HepG2 (cell line): ENCODE results near the gene EGR1. TPM values are rescaled to one million over a fixed set of nuclear protein-coding genes. Genes with fewer than 3 reads are reported as not detected.

Experiments used
- AHR ChIP-seq: IDR thresholded peaks from 2 replicates; pipeline ENCODE4 v1.6.1; 2018; ENCODE audit warnings: missing genetic modification reagents, missing compliant biosample characterization
- ATF7-NPFF ChIP-seq: sonication (generic); formaldehyde crosslinking; IDR thresholded peaks from 2 replicates; pipeline ENCODE4 v1.8.1; 2023; ENCODE audit warnings: mild to moderate bottlenecking, low read depth, missing genetic modification reagents, moderate library complexity
- CAMTA2 ChIP-seq: sonication (generic); formaldehyde crosslinking; IDR thresholded peaks from 2 replicates; pipeline ENCODE4 v1.4.0; 2020; ENCODE audit warnings: mild to moderate bottlenecking, missing genetic modification reagents, borderline replicate concordance
- CBFB ChIP-seq: sonication (generic); formaldehyde crosslinking; IDR thresholded peaks from 2 replicates; pipeline ENCODE4 v1.4.0; 2020; ENCODE audit warnings: missing genetic modification reagents
- CENPT ChIP-seq: sonication (generic); formaldehyde crosslinking; IDR thresholded peaks from 2 replicates; pipeline ENCODE4 v1.8.0; 2022; ENCODE audit warnings: low read depth, mild to moderate bottlenecking, moderate library complexity, missing genetic modification reagents
- CREM ChIP-seq, 2 experiments: sonication (generic) in 1 of 2; formaldehyde crosslinking in 1 of 2; IDR thresholded peaks; 2 replicates each; pipeline versions ENCODE4 v1.4.0 to v1.6.1; 2016 to 2020; ENCODE audit warnings: antibody characterized with exemption in 1 of 2, mild to moderate bottlenecking in 1 of 2, missing genetic modification reagents in 1 of 2
- DNMT1 ChIP-seq: sonication (generic); formaldehyde crosslinking; IDR thresholded peaks from 2 replicates; pipeline ENCODE4 v1.5.1; 2020; ENCODE audit warnings: mild to moderate bottlenecking, missing genetic modification reagents
- KDM4B ChIP-seq: sonication (generic); formaldehyde crosslinking; IDR thresholded peaks from 2 replicates; pipeline ENCODE4 v1.4.0; 2020; ENCODE audit warnings: missing genetic modification reagents
- MIXL1 ChIP-seq: IDR thresholded peaks from 2 replicates; pipeline ENCODE4 v1.6.1; 2016
- NFE2L1 ChIP-seq: sonication (generic); formaldehyde crosslinking; IDR thresholded peaks from 2 replicates; pipeline ENCODE4 v1.4.0; 2020; ENCODE audit warnings: missing genetic modification reagents, mild to moderate bottlenecking, borderline replicate concordance
- PHF20 ChIP-seq: sonication (generic); formaldehyde crosslinking; IDR thresholded peaks from 2 replicates; pipeline ENCODE4 v1.5.0; 2020; ENCODE audit warnings: mild to moderate bottlenecking, missing genetic modification reagents
- POLR2G ChIP-seq: fragments of 200-400 bp; formaldehyde crosslinking; IDR thresholded peaks from 2 replicates; pipeline ENCODE4 v1.6.1; 2018; ENCODE audit warnings: mild to moderate bottlenecking, low read depth, low read length, moderate library complexity
- PPARG ChIP-seq: conservative IDR thresholded peaks from 2 replicates; pipeline ENCODE4 v1.6.1; 2016; ENCODE audit warnings: missing biosample characterization, missing genetic modification reagents
- RARA ChIP-seq: IDR thresholded peaks from 2 replicates; pipeline ENCODE4 v1.6.1; 2016; ENCODE audit warnings: missing genetic modification reagents, missing compliant biosample characterization
- RBFOX2 ChIP-seq: fragments of 200-400 bp; formaldehyde crosslinking; IDR thresholded peaks from 2 replicates; pipeline ENCODE4 v1.6.1; 2017; ENCODE audit warnings: low read depth, mild to moderate bottlenecking, low read length
- SOX13 ChIP-seq, 3 experiments: fragments of 450-650 bp in 1 of 3; sonication (generic) in 1 of 3; formaldehyde crosslinking in 1 of 3; IDR thresholded peaks in 2 of 3; conservative IDR thresholded peaks in 1 of 3; 2 replicates each; pipeline versions ENCODE4 v1.5.0 to v1.6.1; 2016 to 2020; ENCODE audit warnings: antibody characterized with exemption in 1 of 3, mild to moderate bottlenecking in 1 of 3, missing compliant biosample characterization in 1 of 3, missing genetic modification reagents in 1 of 3, moderate library complexity in 1 of 3
- ZFX ChIP-seq: sonication (generic); formaldehyde crosslinking; IDR thresholded peaks from 2 replicates; pipeline ENCODE4 v1.4.0; 2020; ENCODE audit warnings: mild to moderate bottlenecking, low read depth, missing genetic modification reagents, moderate library complexity
- ZNF441 ChIP-seq: sonication (generic); formaldehyde crosslinking; IDR thresholded peaks from 2 replicates; pipeline ENCODE4 v1.7.0; 2021; ENCODE audit warnings: missing genetic modification reagents, borderline replicate concordance
- ZNF709 ChIP-seq: sonication (generic); formaldehyde crosslinking; IDR thresholded peaks from 2 replicates; pipeline ENCODE4 v1.5.0; 2020; ENCODE audit warnings: mild to moderate bottlenecking, missing genetic modification reagents
- ZNF768 ChIP-seq: sonication (generic); formaldehyde crosslinking; IDR thresholded peaks from 2 replicates; pipeline ENCODE4 v1.4.0; 2020; ENCODE audit warnings: missing genetic modification reagents
- polyA plus RNA-seq, 8 experiments: library from polyadenylated mRNA; depleted of rRNA in 3 of 8; stranded (reverse) in 7 of 8; unstranded in 1 of 8; fragments of >200 nt; fragmentation: Illumina TruSeq in 4 of 8; extraction: Trizol in 4 of 8; gene quantifications; 2 replicates each; pipeline versions ENCODE4 v1.2.1 to v1.2.3, GENCODE V29; 2011 to 2016; ENCODE audit warnings: low read depth in 4 of 8, missing spikeins in 1 of 8, mixed read lengths in 1 of 8; ENCODE audit not compliant: insufficient read depth in 1 of 8
- total RNA-seq, 5 experiments: library from RNA; depleted of rRNA; stranded (reverse); fragments of >200 nt; fragmentation: Illumina TruSeq; extraction: Trizol; gene quantifications; 2 replicates each; pipeline ENCODE4 v1.2.3, GENCODE V29; 2016; ENCODE audit warnings: low read depth in 1 of 5
- TF ChIP-seq, protein P1 (sequence below): IDR thresholded peaks from 2 replicates; pipeline ENCODE4 v1.6.1; 2016
- TF ChIP-seq, protein P2 (sequence below): sonication (generic); formaldehyde crosslinking; conservative IDR thresholded peaks from 2 replicates; pipeline ENCODE4 v1.4.0; 2020; ENCODE audit warnings: missing genetic modification reagents
- TF ChIP-seq, protein P3 (sequence below): IDR thresholded peaks from 2 replicates; pipeline ENCODE4 v1.6.1; 2016; ENCODE audit warnings: missing biosample characterization, missing genetic modification reagents, low read depth
- TF ChIP-seq, protein P4 (sequence below): sonication (generic); formaldehyde crosslinking; IDR thresholded peaks from 2 replicates; pipeline ENCODE4 v1.5.0; 2020; ENCODE audit warnings: missing genetic modification reagents

The EGR1 gene
- total and polyA plus RNA-seq, 2 of the 13 experiments (the other 11 are each of a cell fraction or from before 2014, with no cell fraction given): 4.1 to 4.5 TPM

DNA sequence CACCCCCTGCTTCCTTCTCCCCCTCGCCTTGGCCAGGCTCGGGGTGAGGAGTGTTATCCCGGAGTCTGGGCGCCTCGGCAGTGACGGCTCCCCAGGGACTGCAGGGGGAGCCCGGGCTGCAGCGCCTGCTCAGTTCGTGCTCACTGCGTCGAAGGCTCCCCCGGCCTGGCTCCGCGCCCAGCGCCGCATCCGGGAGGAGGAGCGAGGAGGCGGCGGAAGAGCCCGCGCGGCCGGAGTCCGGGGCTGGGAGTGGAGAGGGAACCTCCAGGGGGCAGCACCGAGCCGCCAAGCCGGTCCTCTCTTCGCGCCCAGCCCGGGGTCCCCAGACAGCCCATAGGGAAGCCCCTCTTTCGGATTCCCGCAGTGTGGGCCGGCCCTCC is 1.3 kb upstream of the EGR1 start (continued):
- TF ChIP-seq MIXL1 (CRISPR knock-in tag): 0 out of 2 replicates have a peak, but pooled peaks have one; percentile 24
- peak; percentile 61 for TF ChIP-seq POLR2G
- TF ChIP-seq CENPT (CRISPR knock-in tag): no peak
- TF ChIP-seq, protein P1, sequence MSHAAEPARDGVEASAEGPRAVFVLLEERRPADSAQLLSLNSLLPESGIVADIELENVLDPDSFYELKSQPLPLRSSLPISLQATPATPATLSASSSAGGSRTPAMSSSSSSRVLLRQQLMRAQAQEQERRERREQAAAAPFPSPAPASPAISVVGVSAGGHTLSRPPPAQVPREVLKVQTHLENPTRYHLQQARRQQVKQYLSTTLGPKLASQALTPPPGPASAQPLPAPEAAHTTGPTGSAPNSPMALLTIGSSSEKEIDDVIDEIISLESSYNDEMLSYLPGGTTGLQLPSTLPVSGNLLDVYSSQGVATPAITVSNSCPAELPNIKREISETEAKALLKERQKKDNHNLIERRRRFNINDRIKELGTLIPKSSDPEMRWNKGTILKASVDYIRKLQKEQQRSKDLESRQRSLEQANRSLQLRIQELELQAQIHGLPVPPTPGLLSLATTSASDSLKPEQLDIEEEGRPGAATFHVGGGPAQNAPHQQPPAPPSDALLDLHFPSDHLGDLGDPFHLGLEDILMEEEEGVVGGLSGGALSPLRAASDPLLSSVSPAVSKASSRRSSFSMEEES (CRISPR knock-in tag): peak; percentile 60
- peak; percentile 40 for TF ChIP-seq ATF7-NPFF (CRISPR knock-in tag)
- TF ChIP-seq, protein P2, sequence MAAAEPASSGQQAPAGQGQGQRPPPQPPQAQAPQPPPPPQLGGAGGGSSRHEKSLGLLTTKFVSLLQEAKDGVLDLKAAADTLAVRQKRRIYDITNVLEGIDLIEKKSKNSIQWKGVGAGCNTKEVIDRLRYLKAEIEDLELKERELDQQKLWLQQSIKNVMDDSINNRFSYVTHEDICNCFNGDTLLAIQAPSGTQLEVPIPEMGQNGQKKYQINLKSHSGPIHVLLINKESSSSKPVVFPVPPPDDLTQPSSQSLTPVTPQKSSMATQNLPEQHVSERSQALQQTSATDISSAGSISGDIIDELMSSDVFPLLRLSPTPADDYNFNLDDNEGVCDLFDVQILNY (CRISPR knock-in tag): peak; percentile 61; the same call in 1 of the 2 replicates
- TF ChIP-seq KDM4B: 0 out of 2 replicates have a peak, but pooled peaks have one; percentile 18
- no peak; the same call in 1 of the 2 replicates for TF ChIP-seq CBFB
- TF ChIP-seq, protein P3, sequence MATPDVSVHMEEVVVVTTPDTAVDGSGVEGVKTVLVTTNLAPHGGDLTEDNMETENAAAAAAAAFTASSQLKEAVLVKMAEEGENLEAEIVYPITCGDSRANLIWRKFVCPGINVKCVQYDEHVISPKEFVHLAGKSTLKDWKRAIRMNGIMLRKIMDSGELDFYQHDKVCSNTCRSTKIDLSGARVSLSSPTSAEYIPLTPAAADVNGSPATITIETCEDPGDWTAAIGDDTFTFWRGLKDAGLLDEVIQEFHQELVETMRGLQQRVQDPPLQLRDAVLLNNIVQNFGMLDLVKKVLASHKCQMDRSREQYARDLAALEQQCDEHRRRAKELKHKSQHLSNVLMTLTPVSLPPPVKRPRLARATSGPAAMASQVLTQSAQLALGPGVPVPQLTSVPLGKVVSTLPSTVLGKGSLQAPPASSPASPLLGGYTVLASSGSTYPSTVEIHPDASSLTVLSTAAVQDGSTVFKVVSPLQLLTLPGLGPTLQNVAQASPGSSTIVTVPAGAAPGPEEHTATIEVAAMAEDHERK (CRISPR knock-in tag): no peak
- TF ChIP-seq ZNF768 (CRISPR knock-in tag): peak; percentile 55; the same call in 1 of the 2 replicates
- TF ChIP-seq NFE2L1: no peak
- TF ChIP-seq ZNF441 (CRISPR knock-in tag): no peak; the same call in 1 of the 2 replicates
- peak; percentile 43; the same call in 1 of the 2 replicates for TF ChIP-seq ZFX (CRISPR knock-in tag)
- TF ChIP-seq, protein P4, sequence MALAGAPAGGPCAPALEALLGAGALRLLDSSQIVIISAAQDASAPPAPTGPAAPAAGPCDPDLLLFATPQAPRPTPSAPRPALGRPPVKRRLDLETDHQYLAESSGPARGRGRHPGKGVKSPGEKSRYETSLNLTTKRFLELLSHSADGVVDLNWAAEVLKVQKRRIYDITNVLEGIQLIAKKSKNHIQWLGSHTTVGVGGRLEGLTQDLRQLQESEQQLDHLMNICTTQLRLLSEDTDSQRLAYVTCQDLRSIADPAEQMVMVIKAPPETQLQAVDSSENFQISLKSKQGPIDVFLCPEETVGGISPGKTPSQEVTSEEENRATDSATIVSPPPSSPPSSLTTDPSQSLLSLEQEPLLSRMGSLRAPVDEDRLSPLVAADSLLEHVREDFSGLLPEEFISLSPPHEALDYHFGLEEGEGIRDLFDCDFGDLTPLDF (CRISPR knock-in tag): peak; percentile 33; the same call in 1 of the 2 replicates
- TF ChIP-seq PPARG: no peak
- TF ChIP-seq PHF20 (CRISPR knock-in tag): peak; percentile 33; the same call in 1 of the 2 replicates
- no peak for TF ChIP-seq SOX13 (IDR thresholded peaks at IDR 0.05)
- TF ChIP-seq SOX13 (CRISPR knock-in tag; conservative IDR thresholded peaks at IDR 0.05 in 1 of 2, IDR thresholded peaks at IDR 0.05 in 1 of 2): peak in 1 of 2 experiments; percentile 28; a peak in 1 of 4 replicates
- TF ChIP-seq ZNF709 (CRISPR knock-in tag): peak; percentile 87
- 0 out of 2 replicates have a peak, but pooled peaks have one; percentile 76 for TF ChIP-seq DNMT1 (CRISPR knock-in tag)
- 0 out of 2 replicates have a peak, but pooled peaks have one; percentile 15 for TF ChIP-seq CAMTA2
- peak; percentile 45; the same call in 1 of the 2 replicates for TF ChIP-seq RARA
- TF ChIP-seq CREM (IDR thresholded peaks at IDR 0.05): peak; percentile 50
- TF ChIP-seq CREM (CRISPR knock-in tag; IDR thresholded peaks at IDR 0.05): no peak
- peak; percentile 57 for TF ChIP-seq RBFOX2
- 0 out of 2 replicates have a peak, but pooled peaks have one; percentile 37 for TF ChIP-seq AHR (CRISPR knock-in tag)
